ENCODE measurements around the gene OCIAD2. TPM values are rescaled to one million over a fixed set of nuclear protein-coding genes. Genes with fewer than 3 reads are reported as not detected.
A peak's percentile ranks its signal among the peaks of the same experiment; 100 is the strongest.

OCIAD2 gene
- total and polyA plus RNA-seq, 3 experiments from 2014 or later: 55.7 to 184 (median 60.0) TPM

- peak overlapping the region; percentile 52 to 98 (median 86) for H3K27ac Mint-ChIP-seq
- H3K4me3 ChIP-seq (ENCODE audit: low read length): peak overlapping the region; percentile 75
- H3K9me3 Mint-ChIP-seq: no peaks in the 10 kb centered on the region
- H3K4me1 ChIP-seq (ENCODE audit: insufficient read depth, low read length): peaks cover 49% of the 10 kb centered on the region
- no peaks in the 10 kb centered on the region for H3K9me3 ChIP-seq (ENCODE audit: low read length)
- H3K4me1 Mint-ChIP-seq: peaks cover 34 to 57% (median 48%) of the 10 kb centered on the region in 3 donors
- H3K27me3 ChIP-seq (ENCODE audit: insufficient read depth, low read length, poor library complexity, severe bottlenecking): no peaks in the 10 kb centered on the region
- no peak overlapping the region for H3K27ac ChIP-seq (ENCODE audit: low read depth, low read length)
- peaks cover 14% of the 10 kb centered on the region for H3K36me3 ChIP-seq (ENCODE audit: insufficient read depth, low read length)
- H3K36me3 Mint-ChIP-seq: peaks cover 0 to 42% (median 11%) of the 10 kb centered on the region in 3 donors
- H3K4me3 Mint-ChIP-seq: peak overlapping the region; percentile 85 to 94 (median 91)
- POLR2A ChIA-PET: interaction anchor here (0.6 kb wide), 1 partner anchor 8 kb away, joined by 3 read pairs; no protein-coding TSS in a partner anchor
- CTCF ChIA-PET: interaction anchor here (1.1 to 2.0 kb wide), 8 partner anchors 8 to 327 kb away, joined by 3 to 20 read pairs (median 4); no protein-coding TSS in a partner anchor
- no peaks in the 10 kb centered on the region for H3K27me3 Mint-ChIP-seq
- no peak for DNase-seq
Observed at GRCh38 chr4:48905363-48906015, 1.1 kb downstream of the OCIAD2 start.

- Mint-ChIP-seq H3K4me1 (peaks cover 36 to 65% (median 55%) of the 10 kb centered on the region in 3 donors), H3K27me3 (peaks cover 0 to 2% of the 10 kb centered on the region in 2 donors), H3K4me3 (peak overlapping the region; percentile 85 to 94 (median 91)), H3K36me3 (peaks cover 0 to 50% (median 11%) of the 10 kb centered on the region in 3 donors), H3K9me3 (no peaks in the 10 kb centered on the region), H3K27ac (peak overlapping the region; percentile 33 to 90 (median 68))
- H3K27ac ChIP-seq (ENCODE audit: low read depth, low read length): no peak overlapping the region
- peaks cover 55% of the 10 kb centered on the region for H3K4me1 ChIP-seq (ENCODE audit: insufficient read depth, low read length)
- DNase-seq: no peak
- peaks cover 14% of the 10 kb centered on the region for H3K36me3 ChIP-seq (ENCODE audit: insufficient read depth, low read length)
- CTCF ChIA-PET: no interaction called here
- H3K27me3 ChIP-seq (ENCODE audit: insufficient read depth, low read length, poor library complexity, severe bottlenecking): no peaks in the 10 kb centered on the region
- peak overlapping the region; percentile 75 for H3K4me3 ChIP-seq (ENCODE audit: low read length)
- POLR2A ChIA-PET: no interaction called here
- no peaks in the 10 kb centered on the region for H3K9me3 ChIP-seq (ENCODE audit: low read length)
Observed at GRCh38 chr4:48904541-48905142, 1.9 kb downstream of the OCIAD2 start.

- Histone ChIP-seq H3K4me1 (ENCODE audit: insufficient read depth, low read length) (peaks cover 57% of the 10 kb centered on the region), H3K27me3 (ENCODE audit: insufficient read depth, low read length, poor library complexity, severe bottlenecking) (no peaks in the 10 kb centered on the region), H3K4me3 (ENCODE audit: low read length) (no peak overlapping the region), H3K36me3 (ENCODE audit: insufficient read depth, low read length) (peaks cover 14% of the 10 kb centered on the region), H3K9me3 (ENCODE audit: low read length) (no peaks in the 10 kb centered on the region), H3K27ac (ENCODE audit: low read depth, low read length) (no peak overlapping the region)
- Mint-ChIP-seq H3K4me3 (peak overlapping the region in 3 of 7 donors; percentile 90 to 93 (median 91)), H3K4me1 (peaks cover 40 to 71% (median 61%) of the 10 kb centered on the region in 3 donors), H3K9me3 (no peaks in the 10 kb centered on the region), H3K36me3 (peaks cover 0 to 55% (median 11%) of the 10 kb centered on the region in 3 donors), H3K27ac (peak overlapping the region in 3 of 8 donors; percentile 52 to 83 (median 83)), H3K27me3 (peaks cover 0 to 2% of the 10 kb centered on the region in 2 donors)
- ChIA-PET POLR2A (no interaction called here), CTCF (interaction anchor here (0.9 to 1.6 kb wide), 2 partner anchors 54 to 326 kb away, joined by 3 read pairs; no protein-coding TSS in a partner anchor)
- no peak for DNase-seq
Observed at GRCh38 chr4:48904101-48904500, 2.5 kb downstream of the OCIAD2 start.

GRCh38 chr4:48902266-48902665 is 4.3 kb downstream of the OCIAD2 start:
- no peak for DNase-seq
- Mint-ChIP-seq H3K27ac (peak overlapping the region in 2 of 8 donors; percentile 27 to 59), H3K4me3 (no peak overlapping the region), H3K36me3 (peaks cover 0 to 74% (median 20%) of the 10 kb centered on the region in 3 donors), H3K9me3 (no peaks in the 10 kb centered on the region), H3K27me3 (peaks cover 0 to 2% of the 10 kb centered on the region in 2 donors), H3K4me1 (peaks cover 41 to 75% (median 72%) of the 10 kb centered on the region in 3 donors)
- no peaks in the 10 kb centered on the region for H3K9me3 ChIP-seq (ENCODE audit: low read length)
- POLR2A ChIA-PET: no interaction called here
- peaks cover 17% of the 10 kb centered on the region for H3K36me3 ChIP-seq (ENCODE audit: insufficient read depth, low read length)
- no peak overlapping the region for H3K4me3 ChIP-seq (ENCODE audit: low read length)
- H3K27me3 ChIP-seq (ENCODE audit: insufficient read depth, low read length, poor library complexity, severe bottlenecking): no peaks in the 10 kb centered on the region
- H3K4me1 ChIP-seq (ENCODE audit: insufficient read depth, low read length): peaks cover 57% of the 10 kb centered on the region
- no peak overlapping the region for H3K27ac ChIP-seq (ENCODE audit: low read depth, low read length)
- CTCF ChIA-PET: interaction anchor here (1.6 kb wide), 1 partner anchor 56 kb away, joined by 5 read pairs; no protein-coding TSS in a partner anchor

GRCh38 chr4:48901196-48901595 is 5.4 kb downstream of the OCIAD2 start:
- peak overlapping the region in 1 of 8 donors; percentile 32 for H3K27ac Mint-ChIP-seq
- H3K4me1 ChIP-seq (ENCODE audit: insufficient read depth, low read length): peaks cover 51% of the 10 kb centered on the region
- no peak for DNase-seq
- H3K4me1 Mint-ChIP-seq: peaks cover 35 to 70% (median 64%) of the 10 kb centered on the region in 3 donors
- ChIA-PET POLR2A (no interaction called here), CTCF (interaction anchor here (1.3 to 1.6 kb wide), 2 partner anchors 57 to 121 kb away, joined by 4 to 5 read pairs; partner anchors contain the start of gene FRYL)
- peaks cover 0 to 2% of the 10 kb centered on the region in 2 donors for H3K27me3 Mint-ChIP-seq
- no peaks in the 10 kb centered on the region for H3K27me3 ChIP-seq (ENCODE audit: insufficient read depth, low read length, poor library complexity, severe bottlenecking)
- H3K36me3 ChIP-seq (ENCODE audit: insufficient read depth, low read length): peaks cover 17% of the 10 kb centered on the region
- peaks cover 0 to 82% (median 27%) of the 10 kb centered on the region in 3 donors for H3K36me3 Mint-ChIP-seq
- no peak overlapping the region for H3K4me3 Mint-ChIP-seq
- H3K9me3 Mint-ChIP-seq: no peaks in the 10 kb centered on the region
- H3K9me3 ChIP-seq (ENCODE audit: low read length): no peaks in the 10 kb centered on the region
- H3K27ac ChIP-seq (ENCODE audit: low read depth, low read length): no peak overlapping the region
- H3K4me3 ChIP-seq (ENCODE audit: low read length): no peak overlapping the region

- peaks cover 17% of the 10 kb centered on the region for H3K36me3 ChIP-seq (ENCODE audit: insufficient read depth, low read length)
- H3K4me1 ChIP-seq (ENCODE audit: insufficient read depth, low read length): peaks cover 40% of the 10 kb centered on the region
- DNase-seq: no peak
- no peak overlapping the region for H3K4me3 ChIP-seq (ENCODE audit: low read length)
- CTCF ChIA-PET: no interaction called here
- Mint-ChIP-seq H3K4me3 (no peak overlapping the region), H3K9me3 (no peaks in the 10 kb centered on the region), H3K4me1 (peaks cover 25 to 60% (median 52%) of the 10 kb centered on the region in 3 donors), H3K36me3 (peaks cover 4 to 90% (median 32%) of the 10 kb centered on the region in 3 donors), H3K27ac (peak overlapping the region in 1 of 8 donors; percentile 48), H3K27me3 (peaks cover 0 to 2% of the 10 kb centered on the region in 2 donors)
- POLR2A ChIA-PET: no interaction called here
- H3K27ac ChIP-seq (ENCODE audit: low read depth, low read length): no peak overlapping the region
- H3K27me3 ChIP-seq (ENCODE audit: insufficient read depth, low read length, poor library complexity, severe bottlenecking): no peaks in the 10 kb centered on the region
- H3K9me3 ChIP-seq (ENCODE audit: low read length): no peaks in the 10 kb centered on the region
Observed at GRCh38 chr4:48899950-48900349, 6.6 kb downstream of the OCIAD2 start.

GRCh38 chr4:48899432-48899749 is 7.2 kb downstream of the OCIAD2 start:
- peaks cover 4 to 90% (median 33%) of the 10 kb centered on the region in 3 donors for H3K36me3 Mint-ChIP-seq
- no peaks in the 10 kb centered on the region for H3K9me3 ChIP-seq (ENCODE audit: low read length)
- peaks cover 0 to 2% of the 10 kb centered on the region in 2 donors for H3K27me3 Mint-ChIP-seq
- H3K4me3 ChIP-seq (ENCODE audit: low read length): no peak overlapping the region
- DNase-seq: no peak
- peaks cover 16% of the 10 kb centered on the region for H3K36me3 ChIP-seq (ENCODE audit: insufficient read depth, low read length)
- H3K27me3 ChIP-seq (ENCODE audit: insufficient read depth, low read length, poor library complexity, severe bottlenecking): no peaks in the 10 kb centered on the region
- no peak overlapping the region for H3K27ac ChIP-seq (ENCODE audit: low read depth, low read length)
- CTCF ChIA-PET: no interaction called here
- POLR2A ChIA-PET: no interaction called here
- peaks cover 21 to 55% (median 47%) of the 10 kb centered on the region in 3 donors for H3K4me1 Mint-ChIP-seq
- H3K4me3 Mint-ChIP-seq: no peak overlapping the region
- H3K4me1 ChIP-seq (ENCODE audit: insufficient read depth, low read length): peaks cover 34% of the 10 kb centered on the region
- peak overlapping the region in 4 of 8 donors; percentile 3 to 48 (median 30) for H3K27ac Mint-ChIP-seq
- H3K9me3 Mint-ChIP-seq: no peaks in the 10 kb centered on the region
